ENCODE data around the gene P4HA1.

- TF ChIP-seq GATA2 (IDR thresholded peaks at IDR 0.05; ENCODE audit: low read depth, low read length) (no peak), GATA3 (IDR thresholded peaks at IDR 0.05; ENCODE audit: low read depth, low read length) (no peak)
Measured at GRCh38 chr10:73131301-73131700, 34.6 kb upstream of the P4HA1 start.
